A549 (cell line): ENCODE data around the gene MZT2B. TPM values are rescaled to one million over a fixed set of nuclear protein-coding genes. Genes with fewer than 3 reads are reported as not detected.
"Not testable (repeated sequence)": the region's sequence is repeated elsewhere in the genome, so short reads cannot be mapped to it uniquely, and the experiment has no call there.

Experiments used
- ATAC-seq, 2 experiments: fragments of 200-7000 bp in 1 of 2; fragments of >200 bp in 1 of 2; cut with Nextera tagmentation in 1 of 2; cut with Tn5 transposase in 1 of 2; 3 replicates each; pipeline versions ENCODE4 v1.8.0 to v1.9.1; 2018 to 2020; ENCODE audit warnings: mild to moderate bottlenecking in 1 of 2, moderate library complexity in 1 of 2
- CTCF ChIA-PET: fragments of 300-600 bp; sonication (Branson Sonifier 250); formaldehyde crosslinking; extraction: SDS; loops from one replicate; lab custom pipeline; 2021; ENCODE audit warnings: antibody characterized with exemption, inconsistent platforms; lab: Yijun Ruan, JAX
- POLR2A ChIA-PET: fragments of 350-600 bp; formaldehyde crosslinking; extraction: SDS; loops from one replicate; lab custom pipeline; 2021; ENCODE audit warnings: antibody characterized with exemption, inconsistent platforms; lab: Yijun Ruan, JAX
- DNase-seq, 2 experiments: peaks; one replicate each; pipeline versions ENCODE4 v3.0.0 to v3.0.0-alpha.2; 2011 to 2016; ENCODE audit warnings: low read depth in 1 of 2, low spot score in 1 of 2
- FAIRE-seq: peaks from 2 replicates; lab custom pipeline; 2011; peaks lifted over from hg19 to GRCh38; lab: Jason Lieb, UNC
- H3K27ac ChIP-seq, 2 experiments: fragments of >200 bp; sonication (Bioruptor Twin); formaldehyde crosslinking; 3 replicates each; pipeline ENCODE4 v1.5.1; 2016 to 2017
- H3K4me1 ChIP-seq: fragments of >200 bp; sonication (Bioruptor Twin); formaldehyde crosslinking; 3 replicates; pipeline ENCODE4 v1.6.1; 2016
- H3K4me2 ChIP-seq: fragments of >200 bp; sonication (Bioruptor Twin); formaldehyde crosslinking; 3 replicates; pipeline ENCODE4 v1.6.1; 2016
- H3K4me3 ChIP-seq: fragments of >200 bp; sonication (Bioruptor Twin); formaldehyde crosslinking; 3 replicates; pipeline ENCODE4 v1.5.1; 2016
- H3K9me3 ChIP-seq: fragments of >200 bp; sonication (Bioruptor Twin); formaldehyde crosslinking; 3 replicates; pipeline ENCODE4 v1.6.1; 2016
- CEBPB ChIP-seq, 2 experiments: fragments of >200 bp in 1 of 2; sonication (Bioruptor Twin) in 1 of 2; formaldehyde crosslinking in 1 of 2; IDR thresholded peaks; 2 replicates each; pipeline ENCODE4 v1.6.1; 2012 to 2016
- EP300 ChIP-seq, 2 experiments: fragments of >200 bp; sonication (Bioruptor Twin); formaldehyde crosslinking; IDR thresholded peaks; 2 replicates in 1 of 2; 3 replicates in 1 of 2; pipeline ENCODE4 v1.6.1; 2016 to 2017
- HOXA7 ChIP-seq: fragments of 250-450 bp; sonication (Bioruptor Pico); IDR thresholded peaks from 2 replicates; pipeline ENCODE4 v1.5.0; 2020; ENCODE audit warnings: mild to moderate bottlenecking, moderate library complexity
- HOXB5 ChIP-seq: fragments of 250-450 bp; sonication (Bioruptor Pico); IDR thresholded peaks from 2 replicates; pipeline ENCODE4 v1.5.0; 2020; ENCODE audit warnings: mild to moderate bottlenecking, moderate library complexity
- MAZ ChIP-seq: fragments of 150-350 bp; IDR thresholded peaks from 2 replicates; pipeline ENCODE4 v1.6.1; 2014; ENCODE audit warnings: antibody characterized with exemption, low read depth, low read length, borderline replicate concordance
- RAD21 ChIP-seq, 2 experiments: fragments of >200 bp in 1 of 2; sonication (Bioruptor Twin) in 1 of 2; formaldehyde crosslinking in 1 of 2; IDR thresholded peaks in 1 of 2; conservative IDR thresholded peaks in 1 of 2; 2 replicates in 1 of 2; 3 replicates in 1 of 2; pipeline ENCODE4 v1.6.1; 2012 to 2018; ENCODE audit warnings: inconsistent platforms in 1 of 2
- ZSCAN20 ChIP-seq: fragments of 250-450 bp; sonication (Bioruptor Pico); IDR thresholded peaks from 2 replicates; pipeline ENCODE4 v1.8.0; 2022; ENCODE audit warnings: mild to moderate bottlenecking, moderate library complexity
- WGBS: methylation state at CpG from one replicate; pipeline ENCODE4 v1.1.6; 2017; ENCODE audit errors: missing lambda C conversion rate; 5-methylcytosine and 5-hydroxymethylcytosine counted together
- polyA plus RNA-seq, 4 experiments: library from polyadenylated mRNA; depleted of rRNA in 3 of 4; stranded (reverse); fragments of >200 nt; fragmentation: RNase III in 1 of 4; extraction: RNeasy Plus Mini Kit Qiagen cat#74134 plus additional on column Dnase treatment in 1 of 4; gene quantifications; 2 replicates in 3 of 4; 3 replicates in 1 of 4; pipeline ENCODE4 v1.2.3, GENCODE V29; 2011 to 2017
- TF ChIP-seq, protein P1 (sequence below): fragments of 450-650 bp; IDR thresholded peaks from 2 replicates; pipeline ENCODE4 v1.6.1; 2014; ENCODE audit warnings: antibody characterized with exemption

The MZT2B gene
- polyA plus RNA-seq, 2 of the 4 experiments (the other 2 are of a cell fraction), result 102 to 273 TPM

DNA sequence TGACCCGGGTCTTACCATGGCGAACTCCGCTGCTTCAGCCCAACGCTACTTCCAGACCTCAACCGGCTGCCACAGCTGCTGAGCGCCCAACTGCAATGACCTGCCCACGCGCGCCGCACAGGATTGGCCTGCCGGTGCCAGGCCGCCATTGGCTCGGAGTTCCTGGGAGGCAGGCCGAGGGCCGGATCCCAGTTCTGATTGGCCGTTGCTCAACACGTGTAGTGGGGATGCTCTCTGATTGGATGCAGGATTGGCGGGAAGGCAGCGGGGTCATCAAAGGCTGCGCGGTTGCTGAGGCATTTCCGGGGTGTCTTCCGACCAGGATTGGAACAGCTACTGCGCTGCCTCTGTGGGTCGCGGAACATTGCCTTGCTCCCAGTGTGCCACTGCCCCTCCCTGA is 16.3 kb downstream of the MZT2B start, which contains the start of gene TUBA3E (continued):
- TF ChIP-seq CEBPB (IDR thresholded peaks at IDR 0.05) (no peak), MAZ (no peak), HOXA7 (no peak), EP300 (IDR thresholded peaks at IDR 0.05) (no peak), HOXB5 (no peak), RAD21 (conservative IDR thresholded peaks at IDR 0.05 in 1 of 2, IDR thresholded peaks at IDR 0.05 in 1 of 2) (no peak), ZSCAN20 (CRISPR knock-in tag) (no peak)
- TF ChIP-seq, protein P1, sequence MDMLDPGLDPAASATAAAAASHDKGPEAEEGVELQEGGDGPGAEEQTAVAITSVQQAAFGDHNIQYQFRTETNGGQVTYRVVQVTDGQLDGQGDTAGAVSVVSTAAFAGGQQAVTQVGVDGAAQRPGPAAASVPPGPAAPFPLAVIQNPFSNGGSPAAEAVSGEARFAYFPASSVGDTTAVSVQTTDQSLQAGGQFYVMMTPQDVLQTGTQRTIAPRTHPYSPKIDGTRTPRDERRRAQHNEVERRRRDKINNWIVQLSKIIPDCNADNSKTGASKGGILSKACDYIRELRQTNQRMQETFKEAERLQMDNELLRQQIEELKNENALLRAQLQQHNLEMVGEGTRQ, result no peak

- H3K4me3 ChIP-seq, H3K4me1 ChIP-seq, H3K4me2 ChIP-seq, CTCF ChIA-PET, H3K9me3 ChIP-seq, DNase-seq, H3K27ac ChIP-seq, FAIRE-seq, POLR2A ChIA-PET: not testable (repeated sequence)
- no CpG with 5 or more reads among the region's 7 CpGs for WGBS
- ATAC-seq, result peak; percentile 39 to 71; a peak in 5 of 6 replicates
Measured at GRCh38 chr2:130202518-130202917, 20.5 kb downstream of the MZT2B start.

DNA sequence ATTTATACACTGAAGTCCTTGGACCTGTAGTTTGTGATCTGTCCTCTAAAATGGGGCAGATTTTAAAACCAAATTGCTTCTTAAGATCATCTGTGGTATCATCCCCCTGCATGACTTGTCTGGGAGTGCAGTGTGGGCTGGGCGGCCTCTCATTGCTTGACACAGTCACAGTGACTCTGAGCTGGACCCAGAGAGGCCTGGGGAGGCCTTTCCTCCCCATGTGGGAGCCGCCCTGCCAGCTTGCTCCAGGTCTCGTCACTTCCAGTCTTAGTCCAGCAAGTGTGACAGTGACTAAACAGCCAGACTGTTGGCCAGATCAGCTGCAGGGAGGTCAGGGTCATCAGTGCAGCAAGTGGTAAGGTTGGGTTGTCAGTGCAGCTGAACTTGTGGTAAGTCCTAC is 21.1 kb downstream of the MZT2B start:
- H3K27ac ChIP-seq, CTCF ChIA-PET, H3K4me1 ChIP-seq, H3K4me2 ChIP-seq, POLR2A ChIA-PET, FAIRE-seq, H3K9me3 ChIP-seq, H3K4me3 ChIP-seq, ATAC-seq, DNase-seq: not testable (repeated sequence)
- WGBS, result 80% methylated on average over 1 of the region's 3 CpGs

- ATAC-seq, CTCF ChIA-PET, H3K9me3 ChIP-seq, DNase-seq, H3K27ac ChIP-seq, H3K4me2 ChIP-seq, POLR2A ChIA-PET, H3K4me1 ChIP-seq, FAIRE-seq, H3K4me3 ChIP-seq: not testable (repeated sequence)
- 76% methylated on average over 10 of the region's 13 CpGs for WGBS
Measured at GRCh38 chr2:130207051-130207450, 25.0 kb downstream of the MZT2B start.

DNA sequence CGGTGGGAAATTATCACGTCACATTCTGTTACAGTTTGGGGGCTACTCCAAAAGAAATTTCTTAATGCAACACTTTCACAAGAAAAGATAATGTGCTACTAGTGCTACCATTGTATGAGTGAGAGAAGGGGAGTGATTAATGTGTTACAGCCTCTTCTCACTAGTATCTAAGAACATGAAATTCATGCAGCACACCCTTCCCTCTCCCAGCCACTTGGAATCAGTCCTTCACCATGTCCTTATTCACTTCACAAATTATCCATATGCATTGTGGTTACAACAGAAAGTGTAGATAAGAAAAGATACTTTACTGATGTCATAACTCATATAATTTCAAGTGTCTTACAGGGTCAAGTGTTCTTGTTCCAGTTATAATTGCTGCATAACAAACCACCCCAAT is 37.1 kb downstream of the MZT2B start:
- 89% methylated on average over 2 of the region's 2 CpGs for WGBS
- H3K4me3 ChIP-seq, H3K9me3 ChIP-seq, CTCF ChIA-PET, FAIRE-seq, DNase-seq, H3K4me1 ChIP-seq, H3K27ac ChIP-seq, POLR2A ChIA-PET, ATAC-seq, H3K4me2 ChIP-seq: not testable (repeated sequence)

DNA sequence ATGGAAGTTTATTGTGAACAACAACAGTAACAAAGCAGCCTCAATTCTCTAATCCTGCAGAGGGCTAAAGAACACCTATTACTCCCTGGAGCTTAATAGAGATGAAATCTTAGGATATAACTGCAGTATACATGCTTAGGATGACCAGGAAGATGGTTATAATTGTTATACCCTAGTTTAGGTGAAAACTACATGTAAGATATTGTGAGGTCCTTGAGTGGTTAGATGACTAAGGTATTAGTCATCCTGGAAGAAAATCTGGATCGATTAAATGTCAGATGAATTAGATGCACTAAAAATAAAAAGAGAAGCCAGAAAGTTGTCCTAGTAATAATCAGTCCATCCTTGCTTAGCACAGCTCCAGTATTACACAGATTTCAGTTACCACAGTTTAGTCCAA is 38.4 kb downstream of the MZT2B start:
- H3K4me3 ChIP-seq, H3K4me1 ChIP-seq, H3K9me3 ChIP-seq, POLR2A ChIA-PET, ATAC-seq, H3K4me2 ChIP-seq, CTCF ChIA-PET, FAIRE-seq, H3K27ac ChIP-seq, DNase-seq: not testable (repeated sequence)
- 5% methylated on average over 1 of the region's 1 CpG for WGBS

GRCh38 chr2:130222523-130222922 is 40.5 kb downstream of the MZT2B start:
- FAIRE-seq, H3K4me2 ChIP-seq, H3K9me3 ChIP-seq, ATAC-seq, DNase-seq, POLR2A ChIA-PET, H3K4me3 ChIP-seq, H3K4me1 ChIP-seq, H3K27ac ChIP-seq, CTCF ChIA-PET: not testable (repeated sequence)
- 53% methylated on average over 4 of the region's 4 CpGs for WGBS

GRCh38 chr2:130228005-130228404 is 45.9 kb downstream of the MZT2B start:
- POLR2A ChIA-PET, ATAC-seq, CTCF ChIA-PET: not testable (repeated sequence)

GRCh38 chr2:130228467-130229160 is 46.6 kb downstream of the MZT2B start:
- H3K4me2 ChIP-seq, H3K4me3 ChIP-seq, DNase-seq, CTCF ChIA-PET, ATAC-seq, H3K27ac ChIP-seq, FAIRE-seq, H3K9me3 ChIP-seq, POLR2A ChIA-PET, H3K4me1 ChIP-seq: not testable (repeated sequence)
- WGBS, result 92% methylated on average over 45 of the region's 69 CpGs

More at GRCh38 chr2:130228005-130228404, 45.9 kb downstream of the MZT2B start:
- DNase-seq, H3K4me1 ChIP-seq, H3K4me3 ChIP-seq, H3K9me3 ChIP-seq, FAIRE-seq, H3K4me2 ChIP-seq, H3K27ac ChIP-seq: not testable (repeated sequence)
- WGBS, result 95% methylated on average over 12 of the region's 21 CpGs

- DNase-seq, H3K4me2 ChIP-seq, H3K4me3 ChIP-seq, ATAC-seq, FAIRE-seq, H3K4me1 ChIP-seq, H3K9me3 ChIP-seq, POLR2A ChIA-PET, H3K27ac ChIP-seq, CTCF ChIA-PET: not testable (repeated sequence)
- WGBS, result 91% methylated on average over 26 of the region's 48 CpGs
Measured at GRCh38 chr2:130229161-130229510, 47.1 kb downstream of the MZT2B start.
